ENCODE data around the gene SPANXB1.
"Not testable (repeated sequence)": the region's sequence is repeated elsewhere in the genome, so short reads cannot be mapped to it uniquely, and the experiment has no call there.

Gene SPANXB1, protein sequence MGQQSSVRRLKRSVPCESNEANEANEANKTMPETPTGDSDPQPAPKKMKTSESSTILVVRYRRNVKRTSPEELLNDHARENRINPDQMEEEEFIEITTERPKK

DNA sequence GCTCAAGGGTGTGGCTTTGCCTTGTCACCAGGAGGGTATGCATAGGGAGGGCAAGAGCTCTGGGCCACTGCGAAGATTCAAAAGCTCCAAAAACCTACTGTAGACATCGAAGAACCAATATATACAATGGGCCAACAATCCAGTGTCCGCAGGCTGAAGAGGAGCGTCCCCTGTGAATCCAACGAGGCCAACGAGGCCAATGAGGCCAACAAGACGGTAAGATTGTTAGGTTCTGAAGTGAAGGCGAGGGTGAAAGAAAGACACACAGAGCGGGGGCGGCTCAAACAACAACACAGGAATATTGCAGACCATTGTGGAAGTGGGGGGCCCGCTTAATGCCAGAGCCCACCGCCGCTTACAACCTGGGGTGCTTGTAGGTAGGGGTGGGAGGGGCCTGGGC, at the start of gene SPANXB1:
TSS of gene SPANXB1 (plus strand) at position 27 of the 400 bp plus-strand sequence. CDS start at position 127, 100 bp downstream.
- not testable (repeated sequence) for DNase-seq (ENCODE audit: low read depth, low spot score); H3K36me3 ChIP-seq (ENCODE audit: insufficient read depth, low read length); H3K9me3 ChIP-seq (ENCODE audit: low read depth, low read length); H3K27ac ChIP-seq; H3K9ac ChIP-seq (ENCODE audit: insufficient read length); H3K4me3 ChIP-seq

DNA sequence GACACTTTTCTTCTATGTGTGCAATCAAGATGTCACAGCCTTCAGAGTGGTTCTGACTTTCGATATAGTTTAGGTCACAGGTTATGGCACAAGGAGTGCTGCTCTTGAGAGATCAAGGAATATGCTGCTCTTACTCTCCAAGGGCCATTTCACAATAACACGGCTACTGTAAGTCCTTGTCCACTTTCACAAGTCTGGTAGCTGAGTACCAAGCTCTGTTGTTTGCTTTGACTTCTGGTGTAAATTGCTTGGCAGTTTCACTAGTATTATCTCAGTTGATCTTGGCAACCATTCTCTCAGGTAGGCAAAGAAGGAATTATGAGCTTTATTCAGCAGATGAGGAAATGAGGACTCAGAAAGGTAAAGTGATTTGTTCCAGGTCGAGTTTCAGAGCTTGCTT, 35.4 kb upstream of the SPANXB1 start:
- Histone ChIP-seq H3K9me3 (ENCODE audit: low read depth, low read length) (no peaks in the 10 kb centered on the region), H3K9ac (ENCODE audit: insufficient read length) (no peak overlapping the region), H3K4me3 (no peak overlapping the region), H3K36me3 (ENCODE audit: insufficient read depth, low read length) (no peaks in the 10 kb centered on the region), H3K27ac (no peak overlapping the region)
- DNase-seq (ENCODE audit: low read depth, low spot score) = no peak
- no peak for TF ChIP-seq FOXP2 (optimal IDR thresholded peaks at IDR 0.05; ENCODE audit: control extremely low read depth, extremely low read length, insufficient read depth)
- TF ChIP-seq EZH2 (IDR thresholded peaks at IDR 0.05) = no peak
- no peak for TF ChIP-seq POLR2AphosphoS5 (IDR thresholded peaks at IDR 0.05; ENCODE audit: borderline replicate concordance, low read depth, low read length)

DNA sequence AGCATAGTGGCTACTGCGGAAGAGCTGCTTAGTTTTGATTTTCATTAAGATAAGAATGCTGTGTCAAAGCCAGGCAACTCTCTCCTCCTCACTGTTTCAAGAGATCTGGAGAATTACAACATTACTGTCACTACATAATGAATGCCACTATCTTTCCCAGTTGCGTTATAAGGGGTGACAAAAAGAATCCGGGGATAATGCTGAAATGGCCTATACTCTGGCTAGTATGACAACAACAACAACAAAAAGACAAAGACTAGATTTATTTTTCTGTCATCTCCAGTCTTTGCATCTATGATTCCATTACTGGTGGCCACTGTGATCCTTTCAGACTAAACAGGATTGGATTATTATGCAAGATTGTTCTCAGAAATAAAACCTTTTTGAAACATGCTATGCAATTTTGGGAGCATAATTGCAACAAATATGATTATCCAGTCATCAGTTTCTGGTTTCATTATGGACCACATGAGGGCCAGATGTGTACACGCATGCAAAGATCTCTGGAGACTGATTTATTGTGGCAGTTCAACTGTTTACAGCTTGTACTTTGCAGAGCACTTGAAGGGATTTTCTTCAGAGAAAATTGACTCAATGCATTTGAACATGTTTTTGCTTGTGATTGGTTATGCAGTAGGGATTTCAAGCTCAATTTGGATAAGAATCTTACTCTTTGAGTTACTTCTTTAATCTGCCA, 31.1 kb upstream of the SPANXB1 start:
- Histone ChIP-seq H3K9me3 (ENCODE audit: low read depth, low read length) (no peaks in the 10 kb centered on the region), H3K9ac (ENCODE audit: insufficient read length) (no peak overlapping the region), H3K36me3 (ENCODE audit: insufficient read depth, low read length) (no peaks in the 10 kb centered on the region), H3K4me3 (no peak overlapping the region), H3K27ac (no peak overlapping the region)
- DNase-seq (ENCODE audit: low read depth, low spot score) = no peak
- no peak for TF ChIP-seq FOXP2 (optimal IDR thresholded peaks at IDR 0.05; ENCODE audit: control extremely low read depth, extremely low read length, insufficient read depth)
- TF ChIP-seq POLR2AphosphoS5 (IDR thresholded peaks at IDR 0.05; ENCODE audit: borderline replicate concordance, low read depth, low read length) = no peak
- no peak for TF ChIP-seq EZH2 (IDR thresholded peaks at IDR 0.05)

DNA sequence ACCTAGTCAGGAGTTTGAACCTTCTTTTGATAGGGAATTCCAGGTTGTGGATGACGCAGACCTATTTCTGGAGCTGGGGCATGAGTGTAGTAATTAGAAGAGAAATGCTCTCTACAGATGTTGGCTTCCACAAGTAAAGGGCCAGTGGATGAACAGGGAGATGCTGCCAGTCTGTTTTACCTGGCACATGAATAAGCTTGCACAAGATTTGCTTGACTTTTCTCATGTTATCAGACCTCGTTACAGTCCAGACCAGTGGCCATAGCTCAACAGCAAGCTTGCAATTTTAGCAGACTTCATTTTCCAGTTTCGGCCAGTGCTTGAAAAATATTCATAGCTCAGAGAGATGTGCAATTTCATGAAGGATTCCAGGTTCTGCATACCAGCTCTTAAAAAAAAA, 26.9 kb upstream of the SPANXB1 start:
- DNase-seq (ENCODE audit: low read depth, low spot score) = no peak
- TF ChIP-seq POLR2AphosphoS5 (IDR thresholded peaks at IDR 0.05; ENCODE audit: borderline replicate concordance, low read depth, low read length) (no peak), EZH2 (IDR thresholded peaks at IDR 0.05) (no peak), FOXP2 (optimal IDR thresholded peaks at IDR 0.05; ENCODE audit: control extremely low read depth, extremely low read length, insufficient read depth) (no peak)
- Histone ChIP-seq H3K4me3 (no peak overlapping the region), H3K9me3 (ENCODE audit: low read depth, low read length) (no peaks in the 10 kb centered on the region), H3K36me3 (ENCODE audit: insufficient read depth, low read length) (no peaks in the 10 kb centered on the region), H3K9ac (ENCODE audit: insufficient read length) (no peak overlapping the region), H3K27ac (no peak overlapping the region)

DNA sequence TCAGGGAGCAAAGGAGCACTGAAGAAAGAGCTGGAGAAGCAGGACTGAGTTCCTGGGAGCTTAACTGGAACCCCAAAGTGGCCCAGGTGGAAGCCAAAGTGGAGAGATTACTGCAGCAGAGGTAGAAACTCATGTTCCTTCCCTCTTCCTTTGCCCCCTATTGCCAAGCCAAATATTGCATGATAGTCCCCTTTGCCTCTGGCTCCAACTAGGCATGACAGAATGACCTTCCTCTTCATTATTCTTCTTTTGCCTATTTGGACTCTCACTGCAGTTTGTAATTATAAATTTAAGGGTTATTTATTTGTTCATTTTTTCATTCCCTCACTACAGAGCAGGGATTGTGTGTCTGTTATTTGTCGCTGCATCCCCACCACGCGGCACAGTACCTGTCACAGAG, 22.1 kb upstream of the SPANXB1 start:
- Histone ChIP-seq H3K9me3 (ENCODE audit: low read depth, low read length) (no peaks in the 10 kb centered on the region), H3K27ac (no peak overlapping the region), H3K9ac (ENCODE audit: insufficient read length) (no peak overlapping the region), H3K4me3 (no peak overlapping the region), H3K36me3 (ENCODE audit: insufficient read depth, low read length) (no peaks in the 10 kb centered on the region)
- no peak for DNase-seq (ENCODE audit: low read depth, low spot score)
- TF ChIP-seq EZH2 (IDR thresholded peaks at IDR 0.05) (no peak), FOXP2 (optimal IDR thresholded peaks at IDR 0.05; ENCODE audit: control extremely low read depth, extremely low read length, insufficient read depth) (no peak), POLR2AphosphoS5 (IDR thresholded peaks at IDR 0.05; ENCODE audit: borderline replicate concordance, low read depth, low read length) (no peak)

DNA sequence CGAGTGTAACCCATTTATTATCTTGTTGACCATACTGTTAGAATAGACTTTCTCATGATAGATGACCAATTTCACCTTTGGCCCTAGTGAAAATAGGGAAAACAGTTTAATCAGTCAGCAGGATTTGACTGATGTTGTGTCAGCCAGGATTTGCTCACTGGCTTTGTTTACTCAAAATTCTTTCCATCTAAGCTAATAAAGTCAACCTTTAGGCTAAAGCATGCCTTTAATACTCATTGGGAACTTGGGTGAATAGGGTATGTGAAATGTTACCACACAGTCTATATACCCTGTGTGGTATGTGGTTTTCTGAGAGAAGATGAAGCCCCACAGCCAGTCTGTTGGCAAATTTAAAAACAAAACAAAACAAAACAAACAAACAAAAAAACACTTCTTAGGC, 18.7 kb upstream of the SPANXB1 start:
- TF ChIP-seq POLR2AphosphoS5 (IDR thresholded peaks at IDR 0.05; ENCODE audit: borderline replicate concordance, low read depth, low read length) = no peak
- no peak for TF ChIP-seq FOXP2 (optimal IDR thresholded peaks at IDR 0.05; ENCODE audit: control extremely low read depth, extremely low read length, insufficient read depth)
- no peak for TF ChIP-seq EZH2 (IDR thresholded peaks at IDR 0.05)
- no peak for DNase-seq (ENCODE audit: low read depth, low spot score)

DNA sequence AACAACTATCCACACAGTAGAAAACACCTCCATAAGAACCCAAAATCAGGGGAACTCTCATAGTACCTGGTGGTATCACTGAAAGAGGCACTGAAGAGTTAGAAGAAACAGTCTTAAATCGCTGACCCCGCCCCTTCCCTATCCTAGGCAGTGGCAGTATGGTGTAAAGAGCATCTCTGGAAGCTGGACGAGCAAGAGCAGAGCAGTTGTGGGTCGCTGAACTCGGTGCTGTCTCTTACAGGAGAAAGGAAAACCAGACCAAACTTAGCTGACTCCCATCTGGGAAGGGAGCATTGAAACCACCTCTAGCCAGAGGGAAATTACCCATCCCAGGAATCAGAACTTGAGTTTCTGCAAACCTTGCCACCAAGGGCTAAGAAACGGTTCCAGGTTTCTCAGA, 2.8 kb downstream of the SPANXB1 start:
- not testable (repeated sequence) for H3K9ac ChIP-seq (ENCODE audit: insufficient read length); H3K9me3 ChIP-seq (ENCODE audit: low read depth, low read length); DNase-seq (ENCODE audit: low read depth, low spot score); H3K4me3 ChIP-seq; H3K27ac ChIP-seq; H3K36me3 ChIP-seq (ENCODE audit: insufficient read depth, low read length)

More for the DNA sequence above, 18.7 kb upstream of the SPANXB1 start:
- Histone ChIP-seq H3K36me3 (ENCODE audit: insufficient read depth, low read length) (no peaks in the 10 kb centered on the region), H3K4me3 (no peak overlapping the region), H3K27ac (no peak overlapping the region), H3K9ac (ENCODE audit: insufficient read length) (no peak overlapping the region), H3K9me3 (ENCODE audit: low read depth, low read length) (no peaks in the 10 kb centered on the region)

DNA sequence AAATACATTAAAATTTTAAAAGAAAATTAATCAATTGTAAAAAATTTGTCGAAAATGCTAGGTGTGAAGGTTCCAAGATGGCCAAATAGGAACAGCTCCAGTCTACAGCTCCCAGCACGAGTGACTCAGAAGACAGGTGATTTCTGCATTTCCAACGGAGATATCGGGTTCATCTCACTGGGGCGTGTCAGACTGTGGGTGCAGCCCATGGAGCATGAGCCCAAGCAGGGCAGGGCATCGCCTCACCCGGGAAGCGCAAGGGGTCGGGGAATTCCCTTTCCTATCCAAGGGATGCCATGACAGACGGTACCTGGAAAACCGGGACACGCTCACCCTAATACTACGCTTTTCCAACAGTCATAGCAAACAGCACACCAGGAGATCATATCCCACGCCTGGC, 41.9 kb downstream of the SPANXB1 start:
- not testable (repeated sequence) for H3K9me3 ChIP-seq (ENCODE audit: low read depth, low read length)

DNA sequence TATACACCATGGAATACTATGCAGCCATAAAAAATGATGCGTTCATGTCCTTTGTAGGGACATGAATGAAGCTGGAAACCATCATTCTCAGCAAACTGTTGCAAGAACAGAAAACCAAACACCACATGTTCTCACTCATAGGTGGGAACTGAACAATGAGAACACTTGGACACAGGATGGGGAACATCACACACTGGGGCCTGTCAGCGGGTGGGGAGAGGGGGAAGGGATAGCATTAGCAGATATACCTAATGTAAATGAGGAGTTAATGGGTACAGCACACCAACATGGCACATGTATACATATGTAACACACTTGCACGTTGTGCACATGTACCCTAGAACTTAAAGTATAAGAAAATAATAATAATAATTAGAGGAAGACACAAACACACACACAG, 47.5 kb downstream of the SPANXB1 start:
- H3K36me3 ChIP-seq (ENCODE audit: insufficient read depth, low read length); H3K27ac ChIP-seq; H3K9ac ChIP-seq (ENCODE audit: insufficient read length); DNase-seq (ENCODE audit: low read depth, low spot score); H3K4me3 ChIP-seq; H3K9me3 ChIP-seq (ENCODE audit: low read depth, low read length): not testable (repeated sequence)

More for the DNA sequence above, 41.9 kb downstream of the SPANXB1 start:
- H3K36me3 ChIP-seq (ENCODE audit: insufficient read depth, low read length); H3K27ac ChIP-seq; H3K9ac ChIP-seq (ENCODE audit: insufficient read length); DNase-seq (ENCODE audit: low read depth, low spot score); H3K4me3 ChIP-seq: not testable (repeated sequence)

DNA sequence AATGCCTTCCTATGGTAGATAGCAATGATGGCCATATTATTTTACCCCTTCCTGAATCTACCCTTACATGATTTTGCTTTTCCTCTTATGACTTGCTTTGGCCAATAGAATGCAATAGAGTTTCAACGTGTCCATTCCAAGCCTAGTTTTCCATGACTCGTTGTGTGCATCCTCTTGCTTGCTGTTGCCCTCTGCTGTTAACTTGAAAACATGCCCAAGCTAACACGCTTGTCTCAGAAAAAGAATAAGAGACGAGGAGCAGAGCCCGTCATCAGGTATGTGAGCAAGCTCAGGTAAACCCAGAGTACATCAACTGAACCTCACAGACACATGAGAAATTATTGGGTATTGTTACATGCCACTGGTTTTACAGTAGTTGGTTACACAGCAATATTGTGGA, 49.7 kb downstream of the SPANXB1 start:
- H3K9me3 ChIP-seq (ENCODE audit: low read depth, low read length); H3K36me3 ChIP-seq (ENCODE audit: insufficient read depth, low read length); H3K27ac ChIP-seq; DNase-seq (ENCODE audit: low read depth, low spot score); H3K4me3 ChIP-seq; H3K9ac ChIP-seq (ENCODE audit: insufficient read length): not testable (repeated sequence)
